Left lobe of liver (tissue), 2 donors: Measurements from ENCODE around the gene FREM1. TPM values are rescaled to one million over a fixed set of nuclear protein-coding genes. Genes with fewer than 3 reads are reported as not detected.

Source experiments
- ATAC-seq: fragments of 200-7000 bp; cut with Tn5 transposase; one replicate; pipeline ENCODE4 v1.9.1; 2020; ENCODE audit warnings: mild to moderate bottlenecking, moderate library complexity
- DNase-seq: peaks from one replicate; pipeline ENCODE4 v3.0.0-alpha.2; 2020; ENCODE audit warnings: low spot score
- total RNA-seq: library from RNA; stranded (reverse); gene quantifications from one replicate; pipeline ENCODE4 v1.2.1, GENCODE V29; 2021
- donor health status: DM: no; HTN: no; CAD: no; lungs with moderate emphysema.
- donor health status: DM: no; HTN: yes; CAD: no.

Gene FREM1
- total RNA-seq, 1 donor from 2014 or later = 0.86 TPM

- DNase-seq (no peak), ATAC-seq (peak; percentile 85)
These were observed 141.6 kb downstream of the FREM1 start for GRCh38 chr9:14768405-14769229.

DNA sequence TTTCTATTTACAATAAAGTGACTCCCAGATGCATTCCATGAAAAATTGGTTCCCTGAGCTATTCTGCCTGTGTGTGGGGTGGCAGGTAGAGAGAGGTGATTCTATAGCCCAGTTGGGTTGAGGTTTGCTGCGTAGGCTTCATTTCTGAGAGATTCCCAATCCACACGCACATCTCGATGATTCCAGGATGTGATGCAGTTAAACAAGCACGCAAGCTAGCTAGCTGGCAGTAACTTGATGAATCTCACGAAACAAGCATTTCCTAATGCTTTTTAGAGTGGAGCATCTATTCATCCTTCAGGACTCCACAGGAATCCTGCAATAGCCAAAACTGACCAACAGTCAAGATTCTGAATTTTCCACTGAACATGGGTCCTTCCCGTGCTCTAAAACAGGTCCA, 143.9 kb downstream of the FREM1 start:
- DNase-seq (no peak), ATAC-seq (no peak)

DNA sequence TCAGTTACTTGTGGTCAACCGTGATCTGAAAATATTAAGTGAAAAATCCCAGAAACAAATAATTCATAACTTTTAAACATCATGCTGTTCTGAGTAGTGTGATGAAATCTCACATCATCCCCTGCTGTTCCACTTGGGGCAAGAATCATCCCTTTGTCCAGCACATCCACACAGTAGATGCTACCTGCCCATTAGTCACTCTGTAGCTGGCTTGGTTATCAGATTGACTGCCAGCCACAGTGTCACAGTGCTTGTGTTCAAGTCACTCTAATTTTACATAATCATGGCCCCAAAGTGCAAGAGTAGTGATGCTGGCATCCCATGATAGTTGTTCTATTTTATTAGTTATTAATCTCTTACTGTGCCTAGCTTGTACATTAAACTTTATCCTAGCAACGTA, 148.6 kb downstream of the FREM1 start:
- ATAC-seq (no peak), DNase-seq (no peak)

DNA sequence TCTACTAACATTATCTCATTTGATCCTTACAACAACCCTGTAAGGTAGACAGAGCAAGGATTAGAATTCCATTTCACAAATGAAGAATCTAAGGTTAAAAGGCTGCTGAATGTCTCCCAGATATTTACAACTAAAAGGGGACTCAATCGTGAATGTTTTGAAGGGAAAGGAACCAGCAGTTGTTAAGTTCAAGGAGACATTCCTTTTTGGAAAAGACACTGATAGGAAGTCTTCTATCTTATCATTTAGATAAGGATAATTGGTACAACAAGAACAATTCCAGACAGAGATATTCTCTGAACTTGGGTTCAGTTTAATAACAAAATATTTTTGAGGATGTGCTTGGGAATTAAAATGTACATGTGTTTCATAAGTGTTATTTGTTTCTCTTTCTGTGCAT, 150.2 kb downstream of the FREM1 start:
- ATAC-seq (no peak), DNase-seq (no peak)

DNA sequence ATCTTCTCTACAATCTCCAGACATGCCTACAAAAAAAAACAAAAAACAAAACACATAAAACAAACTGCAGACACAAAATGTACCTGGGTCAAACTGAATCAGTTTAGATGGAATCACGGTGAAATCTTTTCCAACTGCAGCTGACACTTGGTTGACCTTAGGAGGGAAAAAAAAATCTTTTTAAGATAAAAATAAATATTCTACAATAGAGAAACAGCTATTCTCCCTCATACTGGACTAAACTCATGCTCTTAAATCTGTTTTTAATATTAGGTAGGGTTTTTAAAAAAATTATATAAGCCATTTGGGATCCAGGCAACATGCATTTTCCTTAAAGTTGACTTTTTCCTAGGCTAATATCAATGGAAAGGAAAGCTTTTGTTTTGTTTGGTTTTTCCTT, 153.9 kb downstream of the FREM1 start:
- no peak for DNase-seq
- ATAC-seq = no peak

DNA sequence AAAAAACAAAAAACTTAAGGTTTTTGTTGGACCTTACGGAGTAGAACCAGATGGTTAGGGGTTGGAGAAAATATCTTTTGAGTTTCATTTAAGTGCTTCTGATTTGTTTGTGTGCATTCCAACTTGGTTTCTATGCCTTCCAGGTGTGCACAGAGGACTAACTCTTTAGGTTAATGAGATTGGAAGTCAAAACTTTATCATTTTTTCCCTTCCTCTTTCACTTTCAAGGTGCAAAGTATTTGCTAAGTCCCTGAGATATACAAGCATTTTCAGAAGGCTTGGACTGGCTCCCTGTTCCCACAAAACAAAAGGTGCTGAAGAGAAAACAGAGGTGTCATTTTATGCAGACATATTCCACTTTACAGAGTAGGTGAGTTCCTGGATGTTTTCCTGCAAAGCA, 157.4 kb downstream of the FREM1 start:
- ATAC-seq = no peak
- no peak for DNase-seq

DNA sequence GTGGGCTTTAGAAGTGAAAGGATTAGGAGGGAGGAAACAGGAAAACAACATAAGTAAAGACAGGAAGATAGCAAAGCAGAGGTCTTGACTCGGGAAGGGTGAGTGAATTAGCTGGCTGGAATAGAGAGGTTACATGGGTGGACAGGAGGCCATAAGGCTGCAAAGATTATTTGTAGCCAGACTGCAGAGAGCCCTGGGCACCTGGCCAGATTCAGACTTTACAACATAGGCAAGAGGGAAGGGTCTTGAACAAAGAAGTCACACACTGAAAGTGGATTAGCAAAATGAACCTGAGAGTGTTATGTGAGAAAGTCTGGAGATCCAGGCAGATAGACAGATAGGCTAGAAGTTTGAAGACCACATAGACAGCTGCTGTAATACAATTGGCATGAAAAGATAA, 158.0 kb downstream of the FREM1 start:
- ATAC-seq = no peak
- no peak for DNase-seq

GRCh38 chr9:14750821-14751220, 159.4 kb downstream of the FREM1 start:
- DNase-seq (no peak), ATAC-seq (no peak)

- no peak for ATAC-seq
- DNase-seq = no peak
These were observed 160.5 kb downstream of the FREM1 start for GRCh38 chr9:14749741-14750211.

- DNase-seq = no peak
- no peak for ATAC-seq
These were observed 161.9 kb downstream of the FREM1 start for GRCh38 chr9:14748373-14748772.

DNA sequence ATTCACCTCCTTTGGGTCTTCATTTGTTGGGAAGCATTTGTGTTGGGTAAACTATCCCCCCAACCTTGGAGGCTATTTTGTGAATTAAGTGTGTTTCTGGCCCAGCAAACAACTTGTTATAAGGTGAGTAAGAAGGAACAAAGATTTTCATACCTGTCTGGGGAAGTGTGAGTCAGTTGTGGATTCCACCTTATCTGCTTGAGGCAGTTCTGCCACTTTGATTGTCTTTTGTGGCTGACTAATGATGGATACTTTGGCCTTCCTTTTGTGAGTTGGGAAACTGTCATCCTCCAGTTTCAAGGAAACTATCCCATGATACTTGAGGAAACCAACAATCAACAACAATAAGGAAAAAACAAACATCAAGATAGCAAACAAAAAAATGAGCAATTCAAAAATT, 163.1 kb downstream of the FREM1 start:
- DNase-seq (no peak), ATAC-seq (no peak)

- ATAC-seq (no peak), DNase-seq (no peak)
These were observed 163.6 kb downstream of the FREM1 start for GRCh38 chr9:14746626-14747025.

DNA sequence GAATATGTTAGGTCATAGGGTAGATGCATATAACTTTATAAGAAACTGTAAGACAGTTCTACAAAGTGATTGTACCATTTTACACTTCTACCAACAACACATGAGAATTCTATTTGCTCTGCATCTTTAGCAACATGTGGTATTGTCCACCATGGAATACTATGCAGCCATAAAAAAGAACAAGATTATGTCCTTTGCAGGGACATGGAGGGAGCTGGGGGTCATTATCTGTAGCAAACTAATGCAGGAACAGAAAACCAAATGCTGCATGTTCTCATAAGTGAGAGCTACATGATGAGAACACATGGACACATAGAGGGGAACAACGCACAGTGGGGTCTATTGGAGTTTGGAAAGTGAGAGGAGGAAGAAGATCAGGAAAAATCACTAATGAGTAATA, 165.5 kb downstream of the FREM1 start:
- no peak for DNase-seq
- ATAC-seq = no peak

DNA sequence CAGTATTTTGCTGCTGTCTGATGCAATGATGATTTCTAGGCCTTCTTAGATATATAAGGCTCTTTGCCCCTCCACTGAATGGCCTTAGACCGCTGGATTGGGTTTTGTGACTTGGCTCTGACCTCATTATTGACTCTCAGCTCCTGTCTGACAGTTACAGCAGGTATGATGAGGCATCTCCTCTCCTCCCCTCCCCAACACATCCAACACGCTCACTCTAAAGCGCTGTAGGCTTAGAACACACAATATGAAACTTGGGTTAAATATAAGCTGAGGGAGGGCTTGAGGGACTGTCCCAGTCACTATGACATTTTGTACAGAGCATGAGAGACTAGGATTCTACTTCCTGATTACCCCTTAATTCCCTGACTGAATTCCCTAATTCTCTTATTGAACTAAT, 168.9 kb downstream of the FREM1 start:
- ATAC-seq = no peak

DNA sequence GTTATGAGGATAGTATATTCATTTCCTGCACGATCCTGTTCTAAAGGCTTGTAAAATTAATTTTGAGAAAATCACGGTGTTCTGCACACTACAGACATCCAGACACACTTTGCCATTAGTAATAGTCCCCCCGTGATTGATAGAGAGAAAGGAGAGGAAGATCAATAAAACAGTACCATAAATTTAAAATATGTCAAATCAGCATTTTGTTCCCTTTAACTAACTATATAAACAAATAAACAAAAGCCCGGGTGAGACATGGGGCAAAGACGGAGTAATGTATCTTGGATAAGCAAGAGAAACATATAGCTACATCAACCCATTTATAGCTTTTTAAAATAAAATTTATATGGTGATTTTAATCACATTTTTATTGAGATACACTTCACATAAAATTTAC, 177.1 kb downstream of the FREM1 start:
- DNase-seq (no peak), ATAC-seq (no peak)

More for the DNA sequence above, 168.9 kb downstream of the FREM1 start:
- no peak for DNase-seq

DNA sequence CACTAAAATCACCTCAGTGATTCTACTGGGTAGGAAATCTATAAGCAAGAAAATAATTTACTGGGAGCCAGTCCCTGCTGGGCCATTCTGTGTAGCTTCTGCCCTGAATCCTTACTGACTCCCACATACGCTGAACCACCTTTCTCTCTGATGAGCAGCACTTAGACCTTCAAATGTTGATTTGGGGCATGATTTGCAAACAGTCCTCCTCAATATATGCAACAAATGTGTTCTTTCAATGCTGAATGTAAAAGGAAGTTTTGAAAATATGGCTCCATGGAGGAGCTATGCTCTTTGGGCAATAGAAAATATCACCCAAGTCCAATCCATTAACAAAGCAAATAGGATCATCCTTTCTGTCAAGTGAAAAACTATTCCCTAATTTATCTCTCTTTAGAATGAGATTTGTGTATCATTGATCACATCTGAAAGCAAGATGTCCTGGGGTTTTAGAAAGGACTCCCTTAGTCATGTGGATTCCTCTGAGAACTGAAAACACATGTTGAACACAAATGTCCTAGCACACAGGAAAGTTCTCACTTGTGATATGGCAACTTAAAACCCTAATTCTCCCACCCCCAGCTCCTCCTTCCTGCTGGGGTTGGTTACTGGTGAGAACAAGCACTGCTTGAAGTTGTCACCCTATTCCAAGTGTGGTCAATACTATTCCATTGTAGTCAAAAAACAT, 178.8 kb downstream of the FREM1 start:
- DNase-seq (no peak), ATAC-seq (no peak)

DNA sequence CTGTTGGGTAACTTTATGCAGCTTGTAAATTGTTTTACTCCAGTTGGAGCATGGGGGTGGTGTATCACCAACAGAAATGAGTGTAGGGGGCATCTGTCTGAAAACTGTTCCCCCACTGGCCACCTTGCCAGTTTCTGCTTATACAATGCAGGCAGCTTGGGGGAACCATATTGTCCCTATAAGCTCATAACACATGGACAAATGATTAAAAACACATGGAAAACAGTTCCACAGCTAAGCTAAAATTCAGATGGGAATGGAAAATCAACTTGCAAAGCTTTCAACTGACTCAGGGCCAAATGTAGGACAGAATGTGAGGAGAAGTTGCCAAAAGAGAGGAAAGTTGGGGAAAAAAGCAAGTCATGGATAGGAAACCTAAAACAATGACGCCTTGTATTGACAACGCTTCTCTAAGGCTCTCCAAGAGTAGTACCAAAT, 179.7 kb downstream of the FREM1 start:
- no peak for DNase-seq
- ATAC-seq = no peak

GRCh38 chr9:14723301-14723700, 186.9 kb downstream of the FREM1 start:
- no peak for ATAC-seq
- no peak for DNase-seq

DNA sequence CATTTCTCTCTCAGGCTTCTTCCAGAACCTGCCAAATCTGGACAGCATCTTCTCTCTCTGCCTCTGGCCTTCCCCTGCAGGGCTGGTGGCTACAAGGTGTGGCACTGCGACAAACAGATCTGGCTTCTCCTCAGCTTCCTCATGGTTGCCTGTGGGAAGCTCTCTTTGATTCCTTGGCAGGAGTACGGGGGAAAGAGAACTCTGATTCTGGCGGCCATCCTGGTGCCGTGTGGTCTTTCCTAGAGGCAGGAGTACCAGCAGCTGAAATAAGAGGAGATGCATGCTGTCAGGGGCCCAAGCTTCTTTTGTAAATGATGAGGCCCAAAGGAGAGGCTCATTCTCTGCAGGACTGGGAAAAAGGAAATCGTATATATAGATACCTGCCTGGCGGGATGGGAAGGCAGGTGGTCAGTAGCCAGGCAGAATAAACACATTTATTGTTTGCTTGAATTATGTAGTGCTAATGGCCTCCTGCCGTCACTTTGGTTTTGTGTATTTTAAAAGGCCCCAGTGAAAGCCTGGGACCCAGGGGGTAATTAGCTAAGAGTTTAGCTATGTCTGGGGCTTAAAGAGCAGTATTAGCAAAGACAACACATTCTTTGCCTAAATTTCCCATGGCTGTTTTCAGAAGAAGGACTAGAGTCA, 187.7 kb downstream of the FREM1 start, which contains the start of gene CER1:
TSS of gene CER1 (minus strand) at position 343 of the 645 bp plus-strand sequence. CDS start at position 282, 61 bp downstream.
- no peak for DNase-seq
- no peak for ATAC-seq

- no peak for ATAC-seq
- DNase-seq = no peak
These were observed 190.9 kb downstream of the FREM1 start for GRCh38 chr9:14719231-14719923.

- ATAC-seq (no peak), DNase-seq (no peak)
These were observed 195.1 kb downstream of the FREM1 start for GRCh38 chr9:14715102-14715501.
